Mesendoderm (in vitro differentiated cells): ENCODE results near the gene CLCN4.

ENCODE experiments used
- DNase-seq: peaks from one replicate; pipeline ENCODE4 v3.0.0; 2013
- H2AK5ac ChIP-seq: 2 replicates; pipeline ENCODE4 v1.6.1; 2013; ENCODE audit warnings: low read length, inconsistent platforms
- H2BK120ac ChIP-seq: 2 replicates; pipeline ENCODE4 v1.6.1; 2013; ENCODE audit warnings: low read depth, mild to moderate bottlenecking, low read length, moderate library complexity, mixed read lengths
- H2BK15ac ChIP-seq: replicated peaks from 2 replicates; pipeline ENCODE4 v1.6.1; 2013; ENCODE audit warnings: low read depth, mild to moderate bottlenecking, moderate library complexity
- H2BK5ac ChIP-seq: 2 replicates; pipeline ENCODE4 v1.6.1; 2013; ENCODE audit warnings: low read length, inconsistent platforms
- H3K18ac ChIP-seq: 2 replicates; pipeline ENCODE4 v1.6.1; 2013; ENCODE audit warnings: mild to moderate bottlenecking, low read length, mixed read lengths
- H3K23ac ChIP-seq: one replicate; pipeline ENCODE4 v1.6.1; 2013; ENCODE audit warnings: low read length
- H3K27ac ChIP-seq: 2 replicates; pipeline ENCODE4 v1.5.1; 2013; ENCODE audit warnings: low read depth, mild to moderate bottlenecking, inconsistent platforms, low read length, moderate library complexity
- H3K27me3 ChIP-seq: 2 replicates; pipeline ENCODE4 v1.6.1; 2013; ENCODE audit warnings: low read length, control low read depth, mild to moderate bottlenecking, inconsistent platforms; ENCODE audit not compliant: insufficient read depth, poor library complexity
- H3K36me3 ChIP-seq: 2 replicates; pipeline ENCODE4 v1.6.1; 2013; ENCODE audit warnings: low read length, inconsistent platforms; ENCODE audit not compliant: control insufficient read depth, insufficient read depth
- H3K4ac ChIP-seq: one replicate; pipeline ENCODE4 v1.6.1; 2013; ENCODE audit warnings: low read depth, mild to moderate bottlenecking, low read length, moderate library complexity
- H3K4me1 ChIP-seq: 2 replicates; pipeline ENCODE4 v1.6.1; 2013; ENCODE audit warnings: low read depth, low read length, inconsistent platforms; ENCODE audit not compliant: control insufficient read depth
- H3K4me2 ChIP-seq: 2 replicates; pipeline ENCODE4 v1.6.1; 2013; ENCODE audit warnings: low read length
- H3K4me3 ChIP-seq: 2 replicates; pipeline ENCODE4 v1.5.1; 2013; ENCODE audit warnings: mild to moderate bottlenecking, low read length
- H3K56ac ChIP-seq: one replicate; pipeline ENCODE4 v1.6.1; 2013; ENCODE audit warnings: low read length
- H3K79me1 ChIP-seq: 2 replicates; pipeline ENCODE4 v1.6.1; 2013; ENCODE audit warnings: low read length, inconsistent platforms
- H3K79me2 ChIP-seq: 2 replicates; pipeline ENCODE4 v1.6.1; 2013; ENCODE audit warnings: mild to moderate bottlenecking, low read length; ENCODE audit not compliant: control insufficient read depth, insufficient read depth
- H3K9ac ChIP-seq: 2 replicates; pipeline ENCODE4 v1.6.1; 2013; ENCODE audit warnings: low read length, inconsistent platforms
- H4K5ac ChIP-seq: one replicate; pipeline ENCODE4 v1.6.1; 2013; ENCODE audit warnings: low read length
- H4K8ac ChIP-seq: one replicate; pipeline ENCODE4 v1.6.1; 2013; ENCODE audit warnings: low read depth, mild to moderate bottlenecking, control low read depth, low read length, moderate library complexity
- WGBS: extraction: QIAGEN DNeasy Blood & Tissue Kit; methylation state at CpG from one replicate; pipeline ENCODE4 v1.1.7; 2013; ENCODE audit warnings: low lambda C conversion rate, missing lambda C conversion rate; ENCODE audit not compliant: insufficient coverage; ENCODE audit errors: extremely low coverage; 5-methylcytosine and 5-hydroxymethylcytosine counted together

CLCN4 gene

GRCh38 chrX:10259716-10260115 is 102.9 kb downstream of the CLCN4 start:
- Histone ChIP-seq H3K4me1 (no peaks in the 10 kb centered on the region), H3K9ac (no peak overlapping the region), H3K79me1 (no peaks in the 10 kb centered on the region), H2AK5ac (no peak overlapping the region), H3K27ac (no peak overlapping the region), H3K4ac (no peak overlapping the region), H4K8ac (no peak overlapping the region), H3K23ac (no peak overlapping the region), H3K79me2 (no peaks in the 10 kb centered on the region), H3K27me3 (no peaks in the 10 kb centered on the region), H2BK5ac (no peak overlapping the region), H4K5ac (no peak overlapping the region), H2BK120ac (no peak overlapping the region), H3K4me2 (no peak overlapping the region), H3K18ac (no peak overlapping the region), H2BK15ac (no peak overlapping the region), H3K4me3 (no peak overlapping the region), H3K36me3 (no peaks in the 10 kb centered on the region), H3K56ac (no peak overlapping the region)
- no CpG with 5 or more reads among the region's 1 CpG for whole genome bisulfite sequencing
- no peak for DNase-seq

GRCh38 chrX:10265775-10266174 is 109.0 kb downstream of the CLCN4 start:
- Histone ChIP-seq H3K36me3 (no peaks in the 10 kb centered on the region), H3K4me2 (no peak overlapping the region), H3K79me1 (no peaks in the 10 kb centered on the region), H4K5ac (no peak overlapping the region), H3K56ac (no peak overlapping the region), H2AK5ac (no peak overlapping the region), H2BK5ac (no peak overlapping the region), H3K27me3 (no peaks in the 10 kb centered on the region), H3K4me1 (no peaks in the 10 kb centered on the region), H3K79me2 (no peaks in the 10 kb centered on the region), H2BK120ac (no peak overlapping the region), H2BK15ac (no peak overlapping the region), H4K8ac (no peak overlapping the region), H3K27ac (no peak overlapping the region), H3K18ac (no peak overlapping the region), H3K23ac (no peak overlapping the region), H3K9ac (no peak overlapping the region), H3K4me3 (no peak overlapping the region), H3K4ac (no peak overlapping the region)
- DNase-seq = no peak
- WGBS = no CpG with 5 or more reads among the region's 2 CpGs

- no peak overlapping the region for H3K27ac ChIP-seq
- no peak overlapping the region for H2AK5ac ChIP-seq
- H3K4me2 ChIP-seq = no peak overlapping the region
- H2BK120ac ChIP-seq = no peak overlapping the region
- H3K36me3 ChIP-seq = no peaks in the 10 kb centered on the region
- no peak overlapping the region for H4K5ac ChIP-seq
- no peaks in the 10 kb centered on the region for H3K79me1 ChIP-seq
- no peak overlapping the region for H3K23ac ChIP-seq
- H3K27me3 ChIP-seq = no peaks in the 10 kb centered on the region
- WGBS = no CpG with 5 or more reads among the region's 2 CpGs
- H4K8ac ChIP-seq = no peak overlapping the region
- H3K79me2 ChIP-seq = no peaks in the 10 kb centered on the region
- no peak for DNase-seq
- no peak overlapping the region for H3K4ac ChIP-seq
- H3K18ac ChIP-seq = no peak overlapping the region
- H3K9ac ChIP-seq = no peak overlapping the region
- no peaks in the 10 kb centered on the region for H3K4me1 ChIP-seq
- H2BK5ac ChIP-seq = no peak overlapping the region
- H2BK15ac ChIP-seq = no peak overlapping the region
- H3K56ac ChIP-seq = no peak overlapping the region
- no peak overlapping the region for H3K4me3 ChIP-seq
Observed at GRCh38 chrX:10278716-10279115, 121.9 kb downstream of the CLCN4 start.

- no peak overlapping the region for H3K9ac ChIP-seq
- no peak overlapping the region for H2BK15ac ChIP-seq
- no peak for DNase-seq
- WGBS = no CpG with 5 or more reads among the region's 2 CpGs
- H3K27ac ChIP-seq = no peak overlapping the region
- no peak overlapping the region for H2AK5ac ChIP-seq
- H4K8ac ChIP-seq = no peak overlapping the region
- no peak overlapping the region for H3K4me3 ChIP-seq
- no peak overlapping the region for H3K56ac ChIP-seq
- no peak overlapping the region for H3K4ac ChIP-seq
- no peak overlapping the region for H2BK5ac ChIP-seq
- no peaks in the 10 kb centered on the region for H3K36me3 ChIP-seq
- no peak overlapping the region for H2BK120ac ChIP-seq
- H3K4me2 ChIP-seq = no peak overlapping the region
- H3K27me3 ChIP-seq = no peaks in the 10 kb centered on the region
- H3K18ac ChIP-seq = no peak overlapping the region
- no peaks in the 10 kb centered on the region for H3K4me1 ChIP-seq
- no peak overlapping the region for H4K5ac ChIP-seq
- no peaks in the 10 kb centered on the region for H3K79me1 ChIP-seq
- H3K79me2 ChIP-seq = no peaks in the 10 kb centered on the region
- H3K23ac ChIP-seq = no peak overlapping the region
Observed at GRCh38 chrX:10280071-10280470, 123.3 kb downstream of the CLCN4 start.

- DNase-seq = peak; percentile 10
- H2AK5ac ChIP-seq = no peak overlapping the region
- H3K56ac ChIP-seq = no peak overlapping the region
Observed at GRCh38 chrX:10282490-10282889, 125.7 kb downstream of the CLCN4 start.

GRCh38 chrX:10286195-10286594 is 129.4 kb downstream of the CLCN4 start:
- Histone ChIP-seq H4K5ac (no peak overlapping the region), H2BK15ac (no peak overlapping the region), H3K56ac (no peak overlapping the region), H3K27me3 (no peaks in the 10 kb centered on the region), H3K23ac (no peak overlapping the region), H2BK5ac (no peak overlapping the region), H3K18ac (no peak overlapping the region), H3K9ac (no peak overlapping the region), H2BK120ac (no peak overlapping the region), H3K36me3 (no peaks in the 10 kb centered on the region), H4K8ac (no peak overlapping the region), H3K4me1 (no peaks in the 10 kb centered on the region), H3K79me2 (no peaks in the 10 kb centered on the region), H3K27ac (no peak overlapping the region), H3K79me1 (no peaks in the 10 kb centered on the region), H2AK5ac (no peak overlapping the region), H3K4me3 (no peak overlapping the region), H3K4ac (no peak overlapping the region), H3K4me2 (no peak overlapping the region)
- WGBS = no CpG with 5 or more reads among the region's 6 CpGs
- no peak for DNase-seq

More at GRCh38 chrX:10282490-10282889, 125.7 kb downstream of the CLCN4 start:
- Histone ChIP-seq H3K18ac (no peak overlapping the region), H3K4ac (no peak overlapping the region), H3K4me2 (no peak overlapping the region), H3K79me2 (no peaks in the 10 kb centered on the region), H3K4me1 (no peaks in the 10 kb centered on the region), H3K27ac (no peak overlapping the region), H2BK120ac (no peak overlapping the region), H3K23ac (no peak overlapping the region), H3K4me3 (no peak overlapping the region), H4K5ac (no peak overlapping the region), H3K36me3 (no peaks in the 10 kb centered on the region), H3K27me3 (no peaks in the 10 kb centered on the region), H3K9ac (no peak overlapping the region), H3K79me1 (no peaks in the 10 kb centered on the region), H4K8ac (no peak overlapping the region), H2BK5ac (no peak overlapping the region), H2BK15ac (no peak overlapping the region)
- WGBS = no CpG with 5 or more reads among the region's 1 CpG
